PC-3 (cell line): Measurements from ENCODE around the gene ANKS1B.

ENCODE experiments used
- CTCF ChIP-seq: fragments of 300-600 bp; sonication (generic); conservative IDR thresholded peaks from 2 replicates; pipeline ENCODE4 v1.5.1; 2017; ENCODE audit warnings: antibody characterized with exemption, low read depth, mild to moderate bottlenecking, low read length
- EZH2 ChIP-seq: fragments of 300-600 bp; sonication (generic); IDR thresholded peaks from one replicate; pipeline ENCODE4 v1.6.1; 2017; ENCODE audit warnings: antibody characterized with exemption, mild to moderate bottlenecking, low read length; ENCODE audit not compliant: unreplicated experiment
- EZH2phosphoT487 ChIP-seq: fragments of 300-600 bp; sonication (generic); IDR thresholded peaks from 2 replicates; pipeline ENCODE4 v1.6.1; 2018; ENCODE audit warnings: mild to moderate bottlenecking, antibody characterized with exemption, low read length, borderline replicate concordance

- TF ChIP-seq EZH2, result no peak
- no peak for TF ChIP-seq CTCF
- no peak for TF ChIP-seq EZH2phosphoT487
These were observed 1212.7 kb downstream of the ANKS1B start for GRCh38 chr12:98771811-98772752.
